ENCODE measurements around the gene PPP2R3A.

GRCh38 chr3:135950941-135951340 is 14.6 kb upstream of the PPP2R3A start:
- no peak for TF ChIP-seq CTCF (IDR thresholded peaks at IDR 0.05; ENCODE audit: borderline replicate concordance, extremely low read depth, low read length, poor library complexity, severe bottlenecking)
- no peak for TF ChIP-seq EZH2 (IDR thresholded peaks at IDR 0.05; ENCODE audit: borderline replicate concordance, low read depth, low read length, severe bottlenecking)
